ENCODE data around the gene LIG4.

Gene LIG4

DNA sequence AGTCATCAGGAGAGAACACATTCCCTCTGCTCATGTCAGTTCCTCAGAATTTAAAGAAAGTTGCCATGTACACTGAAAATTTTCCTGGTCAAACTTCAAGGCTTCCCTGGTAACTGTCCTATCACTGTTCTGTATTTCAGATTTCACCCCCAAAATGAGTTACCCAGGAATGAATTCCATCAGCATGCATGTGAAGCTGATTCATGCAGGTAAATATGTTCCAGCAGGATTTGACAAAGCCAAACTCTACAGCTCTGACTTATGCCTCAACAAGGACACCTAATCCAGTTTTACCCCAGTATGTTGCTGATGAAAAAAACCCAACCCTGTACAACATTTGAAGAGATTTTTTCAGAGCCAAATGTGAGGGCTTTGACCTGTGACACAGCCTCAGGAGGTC, 21.5 kb downstream of the LIG4 start:
- DNase-seq = no peak

DNA sequence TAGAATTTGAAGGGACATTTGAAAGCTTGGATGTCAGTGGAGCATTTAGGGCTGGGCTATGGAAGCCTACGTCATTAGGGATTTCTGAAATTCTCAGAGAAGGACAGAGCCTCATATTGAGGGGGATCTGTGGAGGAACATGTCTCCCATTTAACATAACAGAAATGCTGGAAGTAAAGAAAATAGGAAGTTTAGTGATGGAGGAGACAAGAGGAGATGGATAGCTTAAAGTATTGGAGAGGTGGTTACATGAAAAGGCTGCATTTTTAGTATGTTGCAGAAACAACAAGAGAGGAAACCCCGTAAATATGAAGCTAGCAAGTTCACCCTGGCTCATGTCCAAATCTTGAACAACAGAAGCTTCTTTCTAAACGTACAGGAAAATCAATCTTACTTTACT, 24.4 kb downstream of the LIG4 start:
- no peak for DNase-seq

- DNase-seq = no peak
These were observed 27.1 kb downstream of the LIG4 start for GRCh38 chr13:108188260-108188659.

DNA sequence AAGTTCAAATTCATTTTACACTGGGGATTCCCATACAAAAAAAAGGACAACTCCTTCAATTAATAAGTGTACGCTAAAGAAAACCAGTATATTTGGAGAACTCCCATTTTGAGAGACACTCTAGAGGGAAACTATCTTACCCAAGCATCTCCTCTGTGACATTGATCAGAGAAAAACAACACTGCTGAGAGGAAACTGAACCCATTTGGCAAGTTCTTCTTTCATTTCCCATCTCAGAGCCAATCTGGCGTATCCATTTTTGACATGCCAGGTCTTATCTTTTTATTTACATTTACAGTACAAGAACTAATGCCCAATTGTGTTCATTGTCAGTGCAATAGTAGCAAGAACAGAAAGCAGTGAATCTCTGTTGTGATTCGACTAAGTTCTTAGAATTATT, 30.1 kb downstream of the LIG4 start:
- DNase-seq = no peak

DNA sequence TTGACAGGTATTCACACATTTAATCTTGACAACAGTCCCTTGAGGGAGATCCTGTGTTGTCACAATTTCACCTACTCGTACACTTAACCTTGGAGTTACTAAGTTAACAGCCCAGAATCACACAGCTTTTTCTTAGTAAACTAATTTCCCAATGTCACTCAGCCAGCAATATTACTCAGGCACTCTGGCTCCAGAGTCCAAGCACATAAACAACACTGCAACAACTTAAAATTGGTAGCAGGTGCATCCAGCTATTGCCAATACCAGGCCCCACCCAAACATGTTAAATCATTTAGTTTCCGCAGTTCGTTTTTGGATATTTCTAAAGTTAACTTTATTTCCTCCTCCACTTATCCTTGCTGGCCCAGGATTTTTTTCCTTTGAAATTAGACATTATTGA, 32.7 kb downstream of the LIG4 start:
- DNase-seq = no peak

- no peak for DNase-seq
These were observed 37.3 kb downstream of the LIG4 start for GRCh38 chr13:108178078-108178477.

- peak; percentile 41 for DNase-seq
These were observed 38.6 kb downstream of the LIG4 start for GRCh38 chr13:108176685-108177274.

GRCh38 chr13:108168929-108169328, 46.4 kb downstream of the LIG4 start:
- DNase-seq = no peak

DNA sequence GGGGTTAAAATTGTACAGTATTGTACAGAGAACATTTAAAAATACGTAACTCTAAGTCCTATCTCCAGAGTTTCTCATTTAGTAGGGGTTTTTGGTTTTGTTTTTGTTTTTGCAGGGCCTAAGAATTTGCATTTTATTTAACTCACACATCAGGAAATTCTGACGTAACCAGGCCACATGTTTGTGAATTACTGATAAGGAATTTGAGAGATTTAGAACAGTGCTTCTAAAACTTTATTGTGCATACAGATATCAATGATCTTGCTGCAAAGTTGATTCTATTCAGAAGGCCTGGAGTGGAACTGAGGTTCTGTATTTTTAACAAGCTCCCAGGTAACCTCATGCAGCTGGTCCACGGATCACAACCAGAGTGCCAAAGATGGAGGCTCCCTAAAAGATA, 49.3 kb downstream of the LIG4 start:
- no peak for DNase-seq

DNA sequence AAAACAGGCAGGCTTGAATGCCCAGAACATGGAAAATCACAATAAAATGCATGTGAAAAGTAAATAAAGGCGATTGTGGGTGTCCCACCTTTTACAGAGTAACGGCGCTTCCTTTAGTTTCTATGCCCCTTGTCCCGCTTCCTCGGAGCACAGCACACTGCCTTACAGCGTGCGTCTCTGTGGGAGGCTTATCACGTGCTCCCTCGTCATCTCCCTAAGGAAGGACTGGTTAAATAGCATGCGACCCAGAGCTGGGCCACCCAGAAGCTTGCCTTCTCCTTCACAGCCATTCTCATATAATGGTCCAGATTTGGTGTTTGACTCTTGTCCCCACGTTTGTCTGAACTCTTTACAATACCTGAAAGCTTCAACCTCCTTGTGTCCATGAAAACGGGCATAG, 56.6 kb downstream of the LIG4 start:
- no peak for DNase-seq

All from DMS53 (cell line).